ENCODE results near the gene VCX3A.

The VCX3A gene

GRCh38 chrX:6517376-6517775, 17.5 kb downstream of the VCX3A start:
- no peak for TF ChIP-seq CTCF (IDR thresholded peaks at IDR 0.05; ENCODE audit: extremely low read depth, missing control alignments)
- no peak for DNase-seq (ENCODE audit: low spot score)

DNA sequence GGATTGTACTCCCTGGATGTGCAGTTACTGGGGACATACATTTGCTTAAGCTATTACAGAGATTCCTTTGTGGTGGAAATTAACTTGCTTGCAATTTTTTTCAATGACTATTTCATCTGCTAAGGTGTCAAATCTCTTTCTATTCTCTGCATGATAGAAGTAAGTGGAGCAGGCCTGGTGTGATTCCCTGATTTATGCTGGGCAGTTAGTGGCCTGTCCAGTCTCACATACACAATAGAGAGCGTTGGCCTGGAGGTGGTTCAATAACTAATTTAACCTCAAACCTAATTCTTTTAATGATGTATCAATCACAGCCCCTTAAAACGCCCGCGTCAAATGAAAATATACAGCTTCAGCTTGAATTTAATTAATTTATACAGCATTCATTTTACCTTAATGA, 28.5 kb downstream of the VCX3A start:
- no peak for TF ChIP-seq CTCF (IDR thresholded peaks at IDR 0.05; ENCODE audit: extremely low read depth, missing control alignments)
- no peak for DNase-seq (ENCODE audit: low spot score)

GRCh38 chrX:6505960-6506359, 29.0 kb downstream of the VCX3A start:
- TF ChIP-seq CTCF (IDR thresholded peaks at IDR 0.05; ENCODE audit: extremely low read depth, missing control alignments), result no peak
- no peak for DNase-seq (ENCODE audit: low spot score)

- no peak for DNase-seq (ENCODE audit: low spot score)
- no peak for TF ChIP-seq CTCF (IDR thresholded peaks at IDR 0.05; ENCODE audit: extremely low read depth, missing control alignments)
These were observed 34.2 kb downstream of the VCX3A start for GRCh38 chrX:6500719-6501118.

DNA sequence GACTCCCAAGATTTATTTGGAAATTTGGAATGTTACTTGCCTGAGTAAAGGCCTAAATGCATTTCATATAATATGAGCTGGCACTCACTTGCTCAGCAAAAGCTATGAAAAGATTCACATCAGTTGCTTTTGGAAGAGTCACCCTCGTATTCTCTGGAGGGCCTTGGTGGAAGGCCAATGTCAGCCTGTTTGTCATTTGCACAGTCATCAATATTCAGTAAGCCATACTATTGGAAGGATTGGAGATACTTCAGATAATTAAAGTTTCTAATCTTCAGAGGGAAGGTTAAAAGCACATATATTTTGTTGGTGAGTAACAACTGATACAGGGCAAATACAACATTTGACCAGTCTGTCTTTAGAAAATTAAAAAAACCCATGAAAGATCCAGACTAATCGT, 36.6 kb downstream of the VCX3A start:
- DNase-seq (ENCODE audit: low spot score), result no peak
- no peak for TF ChIP-seq CTCF (IDR thresholded peaks at IDR 0.05; ENCODE audit: extremely low read depth, missing control alignments)

Data from GM20000 (cell line).